ENCODE data around the gene MAP3K2. TPM values are rescaled to one million over a fixed set of nuclear protein-coding genes. Genes with fewer than 3 reads are reported as not detected.
A peak's percentile ranks its signal among the peaks of the same experiment; 100 is the strongest.

The MAP3K2 gene
- total RNA-seq, 4 donors from 2014 or later: 38.8 to 70.2 (median 52.0) TPM

DNA sequence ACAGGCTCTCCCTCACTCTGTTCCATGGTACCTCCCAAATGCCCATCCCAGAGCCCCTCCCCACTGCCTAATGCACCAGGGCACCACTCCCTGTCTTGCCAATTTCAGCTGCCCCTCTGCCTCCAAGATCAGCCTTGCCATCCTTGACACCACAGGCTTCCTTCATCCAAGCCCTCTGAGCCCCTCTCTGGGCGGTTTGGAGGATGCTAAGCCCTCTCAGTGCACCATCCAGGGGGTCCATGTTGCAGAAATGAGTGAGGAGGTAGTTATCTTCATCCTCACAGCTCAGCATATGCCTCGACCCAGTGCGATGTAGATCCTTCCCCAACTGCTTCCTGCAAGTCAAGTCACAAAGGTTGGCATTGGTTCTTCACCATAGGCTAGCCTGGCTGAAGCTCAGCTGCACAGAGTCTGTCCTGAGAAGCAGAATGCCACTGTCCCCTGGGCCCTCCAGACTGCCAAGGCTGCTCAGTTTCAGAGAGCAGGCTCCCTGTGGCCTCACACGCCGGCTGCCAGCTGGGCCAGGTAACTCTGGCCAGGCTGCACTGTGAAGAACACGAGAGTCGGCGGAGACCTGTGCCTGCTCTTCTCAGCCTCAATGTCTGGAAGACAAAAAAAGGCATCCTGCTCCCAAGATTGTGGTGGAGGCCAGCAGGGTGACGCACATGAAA is 9.9 kb upstream of the MAP3K2 start:
- Histone ChIP-seq H3K36me3 (no peaks in the 10 kb centered on the region), H3K4me1 (peaks cover 0 to 20% (median 8%) of the 10 kb centered on the region in 4 donors), H3K27ac (peak overlapping the region in 2 of 4 donors; percentile 54 to 68), H3K9me3 (no peaks in the 10 kb centered on the region), H3K4me3 (no peak overlapping the region), H3K27me3 (no peaks in the 10 kb centered on the region)
- DNase-seq: no peak
- TF ChIP-seq CTCF (IDR thresholded peaks at IDR 0.05) (no peak), POLR2A (IDR thresholded peaks at IDR 0.05) (no peak)

- Histone ChIP-seq H3K27me3 (no peaks in the 10 kb centered on the region), H3K4me1 (peaks cover 0 to 14% (median 3%) of the 10 kb centered on the region in 4 donors)
Observed at GRCh38 chr2:127394492-127394891, 6.7 kb upstream of the MAP3K2 start.

DNA sequence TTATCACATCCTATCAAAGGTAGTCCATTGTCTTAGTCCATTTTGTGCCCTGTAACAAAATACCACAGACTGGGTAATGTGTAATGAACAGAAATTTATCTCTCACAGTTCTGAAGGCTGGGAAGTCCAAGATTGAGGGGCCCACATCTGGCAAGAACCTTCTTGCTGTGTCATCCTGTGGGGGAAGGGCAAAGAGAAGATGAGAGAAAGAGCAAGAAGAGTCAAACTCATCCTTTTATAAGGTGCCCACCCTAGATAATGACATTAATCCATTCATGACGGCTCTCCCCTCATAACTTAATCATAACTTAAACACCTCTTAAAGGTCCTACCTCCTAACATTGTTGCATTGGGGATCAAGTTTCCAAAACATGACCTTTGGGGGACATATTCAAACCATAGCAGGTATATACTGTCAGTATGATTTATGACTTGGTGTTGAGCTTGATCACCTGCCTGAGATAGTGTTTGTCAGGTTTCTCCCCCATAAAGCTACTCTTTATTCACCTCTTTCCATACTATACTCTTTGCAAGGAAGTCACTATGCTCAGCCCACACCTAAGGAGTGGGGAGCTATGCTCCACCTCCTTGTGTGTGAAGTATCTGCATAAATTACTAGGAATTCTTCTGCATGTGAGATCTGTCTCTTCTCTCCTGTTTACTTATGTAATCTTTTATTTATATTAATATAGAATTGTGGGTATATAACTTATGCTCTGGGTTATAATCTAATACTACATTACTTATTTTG is 5.2 kb upstream of the MAP3K2 start:
- Histone ChIP-seq H3K4me3 (no peak overlapping the region), H3K36me3 (no peaks in the 10 kb centered on the region), H3K27me3 (no peaks in the 10 kb centered on the region), H3K9me3 (no peaks in the 10 kb centered on the region), H3K4me1 (peaks cover 6 to 22% (median 8%) of the 10 kb centered on the region in 4 donors), H3K27ac (no peak overlapping the region)
- no peak for DNase-seq
- TF ChIP-seq CTCF (IDR thresholded peaks at IDR 0.05): no peak
- TF ChIP-seq POLR2A (IDR thresholded peaks at IDR 0.05): no peak

More at GRCh38 chr2:127394492-127394891, 6.7 kb upstream of the MAP3K2 start:
- Histone ChIP-seq H3K4me3 (no peak overlapping the region), H3K36me3 (no peaks in the 10 kb centered on the region), H3K9me3 (no peaks in the 10 kb centered on the region), H3K27ac (no peak overlapping the region)
- no peak for DNase-seq
- no peak for TF ChIP-seq CTCF (IDR thresholded peaks at IDR 0.05)
- TF ChIP-seq POLR2A (IDR thresholded peaks at IDR 0.05): no peak

- H3K9me3 ChIP-seq: no peaks in the 10 kb centered on the region
- H3K27ac ChIP-seq: no peak overlapping the region
- DNase-seq: no peak
- peaks cover 3 to 16% (median 8%) of the 10 kb centered on the region in 4 donors for H3K4me1 ChIP-seq
- H3K36me3 ChIP-seq: no peaks in the 10 kb centered on the region
- H3K27me3 ChIP-seq: no peaks in the 10 kb centered on the region
- TF ChIP-seq CTCF (IDR thresholded peaks at IDR 0.05): no peak
- no peak for TF ChIP-seq POLR2A (IDR thresholded peaks at IDR 0.05)
- no peak overlapping the region for H3K4me3 ChIP-seq
Observed at GRCh38 chr2:127392133-127392827, 4.5 kb upstream of the MAP3K2 start.

- Histone ChIP-seq H3K4me1 (peaks cover 3 to 36% (median 14%) of the 10 kb centered on the region in 4 donors), H3K4me3 (no peak overlapping the region), H3K36me3 (no peaks in the 10 kb centered on the region), H3K9me3 (no peaks in the 10 kb centered on the region), H3K27me3 (no peaks in the 10 kb centered on the region), H3K27ac (peak overlapping the region in 2 of 4 donors; percentile 100)
- peak in 2 of 3 donors; percentile 46 to 56 for DNase-seq
- TF ChIP-seq CTCF (IDR thresholded peaks at IDR 0.05) (no peak), POLR2A (IDR thresholded peaks at IDR 0.05) (no peak)
Observed at GRCh38 chr2:127389778-127390435, 2.1 kb upstream of the MAP3K2 start.
